MV-4-11 (cell line): ENCODE measurements around the gene IP6K3.

Experiments
- DNase-seq: peaks from one replicate; lab custom pipeline; 2025; lab: John Stamatoyannopoulos, UW

IP6K3 gene

DNA sequence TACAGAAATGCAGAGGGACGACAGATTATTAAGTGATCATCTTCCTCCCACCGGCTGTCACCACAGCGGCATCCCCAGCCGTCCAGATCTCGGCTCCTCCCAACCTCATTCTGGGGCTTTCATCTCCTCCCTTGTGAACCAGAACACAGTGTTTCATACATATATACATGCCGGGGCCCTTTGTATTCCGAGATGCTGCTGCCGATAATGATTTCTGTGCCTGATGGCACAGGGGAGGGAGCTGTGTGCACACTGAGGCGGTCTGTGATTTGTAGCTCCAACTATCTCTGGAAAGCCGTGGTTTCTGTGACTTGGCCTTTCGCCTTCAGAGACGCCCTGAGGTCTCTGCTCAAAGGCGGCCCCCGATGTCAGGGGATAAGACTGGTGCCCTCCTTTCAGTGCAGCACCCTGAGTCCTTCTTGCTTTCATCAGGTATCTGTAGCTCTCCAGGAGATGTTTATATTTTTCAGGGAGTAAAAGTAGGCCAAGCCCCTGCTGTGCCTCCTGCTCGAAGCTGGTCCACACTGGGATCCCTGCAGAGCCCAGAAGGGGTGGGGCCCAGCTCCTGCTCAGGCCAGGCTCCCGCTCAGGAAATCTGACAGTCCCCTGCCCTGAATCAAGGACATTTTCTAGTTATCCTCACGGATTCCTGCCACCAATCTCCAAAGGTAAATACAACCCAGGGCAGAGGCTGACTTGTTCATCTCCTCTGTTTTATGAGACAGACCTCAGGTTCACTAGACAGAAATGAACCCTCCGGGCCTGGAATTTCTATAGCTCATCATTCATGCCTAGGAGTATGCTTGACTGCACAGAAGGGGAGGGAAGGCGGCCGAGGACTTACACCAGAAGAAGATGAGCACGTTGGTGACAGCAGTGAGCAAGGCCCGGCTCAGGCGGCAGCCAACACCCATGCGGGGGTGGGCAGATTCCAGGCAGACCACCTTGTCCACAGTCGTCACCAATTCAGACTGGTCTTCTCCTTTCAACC, 31.0 kb upstream of the IP6K3 start:
- no peak for DNase-seq

DNA sequence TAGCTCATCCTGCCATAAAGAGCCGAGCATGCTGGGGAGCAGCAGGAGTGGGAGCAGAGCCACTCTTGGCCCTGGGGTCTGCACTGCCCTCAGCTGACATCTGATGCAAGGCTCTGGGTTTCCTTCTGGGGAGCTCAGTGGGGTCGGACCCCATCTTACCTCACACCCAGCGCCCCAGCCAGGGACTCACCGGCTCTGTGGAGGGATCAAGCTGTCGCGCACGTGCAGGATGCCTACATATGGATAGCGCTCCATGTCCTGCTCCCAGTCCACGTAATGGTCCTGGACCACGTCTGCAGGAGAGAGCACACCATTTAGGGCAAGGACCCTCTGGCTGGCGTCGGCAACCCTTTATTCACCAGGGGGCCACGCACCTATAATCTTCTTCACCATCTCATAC, 30.1 kb upstream of the IP6K3 start:
- DNase-seq: no peak

DNA sequence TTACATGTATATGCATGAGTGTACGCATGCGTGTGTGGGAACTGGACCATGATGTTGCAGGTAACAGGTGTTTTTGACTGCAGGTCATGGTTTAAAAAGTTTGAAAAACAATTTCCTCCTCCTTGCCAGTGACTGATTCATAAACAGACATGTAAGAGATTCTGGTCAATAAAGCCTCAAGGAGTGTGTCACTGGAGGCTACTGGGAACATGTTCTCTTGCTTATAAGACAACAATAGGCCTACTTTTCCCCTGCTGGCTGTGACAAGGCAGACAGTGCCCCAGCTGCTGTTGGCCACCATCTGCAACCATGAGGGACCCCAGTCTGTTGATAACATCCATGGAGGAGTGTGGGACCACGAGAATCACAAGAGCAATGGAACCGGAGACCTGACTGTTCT, 29.5 kb upstream of the IP6K3 start:
- DNase-seq: no peak

DNA sequence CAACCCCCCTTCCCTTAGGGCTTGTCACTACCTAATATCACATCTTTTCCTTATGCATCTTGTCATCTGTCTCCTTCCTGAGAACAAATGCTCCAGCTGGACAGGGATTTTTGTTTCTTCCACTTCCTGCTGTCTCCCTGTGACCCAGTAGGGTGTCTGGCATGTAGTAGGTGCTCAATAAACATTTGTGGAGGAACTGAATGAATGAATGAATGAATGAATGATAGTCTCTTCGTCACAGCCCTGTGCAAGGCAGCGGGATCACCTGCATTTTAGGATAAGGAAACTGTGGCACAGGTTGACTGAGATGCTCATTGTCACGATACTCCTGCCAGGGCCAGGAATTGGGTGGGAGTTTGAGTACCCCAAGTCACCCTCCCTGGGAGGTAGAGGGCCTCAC, 28.1 kb upstream of the IP6K3 start:
- DNase-seq: no peak

DNA sequence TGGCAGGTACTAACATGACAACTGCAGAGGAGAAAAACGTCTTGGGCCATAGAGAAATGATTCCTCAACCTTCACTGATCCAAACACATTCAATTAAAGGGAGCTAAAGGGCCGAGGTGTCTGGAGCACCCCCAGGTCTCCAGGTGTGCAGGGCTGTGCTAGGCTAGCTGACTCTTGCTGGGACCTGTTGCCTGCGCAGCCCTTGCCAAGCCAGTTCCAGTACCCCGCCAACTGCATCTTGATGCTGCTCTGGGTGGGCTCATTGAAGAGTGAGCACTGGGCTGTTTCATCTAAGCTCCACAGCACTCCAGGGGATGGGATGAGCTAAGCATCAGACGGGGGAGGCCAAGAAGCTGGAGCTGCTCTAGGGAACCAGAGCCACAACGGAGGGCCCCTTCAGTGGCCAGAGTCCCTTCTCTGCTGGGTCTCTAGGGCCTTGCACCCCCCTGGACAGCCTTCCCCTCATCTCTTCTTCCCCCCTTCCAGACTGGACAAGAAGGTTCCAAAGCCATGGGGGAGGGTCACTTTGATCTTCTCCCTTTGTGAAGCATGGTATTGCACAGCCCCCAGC, 26.3 kb upstream of the IP6K3 start:
- no peak for DNase-seq

DNA sequence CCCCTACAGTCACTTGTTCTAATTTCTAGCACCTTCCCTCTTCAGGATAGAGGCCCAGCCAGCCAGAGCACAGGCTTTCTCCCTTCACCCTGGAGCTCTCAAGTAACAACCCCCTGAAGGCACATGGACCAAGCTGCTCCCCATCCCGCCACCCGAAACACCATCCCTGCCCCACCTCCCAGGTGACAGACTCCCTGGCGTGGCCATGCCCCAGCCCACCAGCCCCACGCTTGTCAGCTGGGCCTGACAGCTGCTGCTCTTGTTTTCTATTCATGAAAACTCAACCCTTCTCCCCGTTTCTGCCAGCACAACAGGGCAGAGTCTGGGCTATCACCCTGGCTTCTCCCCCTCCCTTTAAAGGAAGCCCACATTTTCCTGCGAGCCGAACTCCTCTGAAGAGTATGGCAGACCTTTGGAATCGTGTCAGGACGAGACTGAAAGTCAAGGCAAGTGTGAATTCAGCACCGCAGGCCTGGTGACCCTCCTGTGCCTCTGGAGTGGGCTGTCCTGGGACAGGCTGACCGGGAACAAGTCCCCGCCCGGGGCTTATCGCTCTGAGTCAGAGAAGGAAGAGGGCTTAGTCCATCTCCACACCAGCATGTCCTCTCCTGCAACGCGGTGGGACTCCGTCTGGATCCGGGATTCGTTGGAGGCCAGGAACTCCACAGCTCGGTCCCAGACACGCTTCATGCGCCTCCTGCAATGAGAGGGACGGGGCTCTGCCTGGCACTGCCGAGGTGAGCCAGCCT, 25.6 kb upstream of the IP6K3 start:
- DNase-seq: no peak

DNA sequence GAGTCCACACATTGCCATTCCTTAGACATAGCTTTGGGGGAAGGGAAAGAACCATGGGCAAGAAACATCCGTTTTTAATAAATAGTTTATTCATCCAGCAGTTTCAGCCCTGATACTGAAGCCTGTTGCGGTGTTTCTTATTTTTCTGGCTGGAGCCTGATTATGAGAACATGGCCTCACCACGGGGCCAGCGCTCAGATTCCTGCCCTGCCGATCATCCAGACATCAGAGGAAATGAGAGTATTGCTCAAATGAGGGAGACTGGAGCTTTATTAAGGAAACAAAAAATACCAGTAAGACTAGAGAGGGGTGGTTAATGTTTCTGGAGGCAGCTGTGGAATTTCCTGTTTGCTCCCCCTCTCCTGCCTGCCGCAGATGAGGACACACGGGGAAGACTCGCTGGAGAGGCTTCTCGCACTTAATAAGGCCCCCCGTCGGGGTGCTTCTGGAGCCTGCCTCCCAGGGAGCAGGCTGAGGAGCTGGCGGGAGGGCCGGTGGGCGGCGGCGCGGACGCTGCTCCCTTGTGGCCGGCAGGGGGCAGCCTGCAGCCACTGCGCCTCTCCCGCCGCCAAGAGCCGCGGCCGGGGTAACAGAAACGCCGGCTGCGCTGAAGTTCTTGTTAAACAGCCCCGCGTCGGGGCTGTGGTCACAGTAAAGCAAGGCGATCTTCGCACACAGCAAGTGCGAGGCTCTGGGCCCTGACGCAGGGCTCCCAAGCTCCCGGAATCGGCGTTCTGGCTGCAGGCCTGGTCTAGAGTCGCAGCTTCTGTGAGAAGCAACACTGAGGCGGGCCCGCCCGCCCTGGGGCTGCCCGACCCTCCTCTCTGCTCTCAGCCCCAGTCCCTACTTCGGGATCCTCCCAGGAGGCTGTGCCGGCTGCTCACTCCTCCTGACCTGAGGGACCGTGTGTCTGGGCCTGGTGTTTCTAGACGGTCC, 24.7 kb upstream of the IP6K3 start:
- peak; percentile 74 for DNase-seq

DNA sequence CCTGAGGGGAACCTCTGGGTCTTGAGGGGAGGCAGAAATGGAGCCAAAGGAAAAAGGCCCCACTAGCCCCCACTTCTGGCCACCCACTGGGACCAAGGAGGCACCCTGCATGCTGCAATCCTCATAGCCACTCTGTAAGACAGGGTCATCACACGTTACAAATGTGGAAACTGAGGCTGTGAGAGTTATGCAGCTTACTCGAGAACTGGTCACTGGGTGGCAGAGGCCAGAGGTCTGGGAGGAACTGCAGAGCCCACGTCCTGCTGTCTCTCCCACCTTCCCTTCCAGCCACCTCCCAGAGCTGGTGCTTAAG, 24.1 kb upstream of the IP6K3 start:
- DNase-seq: no peak

DNA sequence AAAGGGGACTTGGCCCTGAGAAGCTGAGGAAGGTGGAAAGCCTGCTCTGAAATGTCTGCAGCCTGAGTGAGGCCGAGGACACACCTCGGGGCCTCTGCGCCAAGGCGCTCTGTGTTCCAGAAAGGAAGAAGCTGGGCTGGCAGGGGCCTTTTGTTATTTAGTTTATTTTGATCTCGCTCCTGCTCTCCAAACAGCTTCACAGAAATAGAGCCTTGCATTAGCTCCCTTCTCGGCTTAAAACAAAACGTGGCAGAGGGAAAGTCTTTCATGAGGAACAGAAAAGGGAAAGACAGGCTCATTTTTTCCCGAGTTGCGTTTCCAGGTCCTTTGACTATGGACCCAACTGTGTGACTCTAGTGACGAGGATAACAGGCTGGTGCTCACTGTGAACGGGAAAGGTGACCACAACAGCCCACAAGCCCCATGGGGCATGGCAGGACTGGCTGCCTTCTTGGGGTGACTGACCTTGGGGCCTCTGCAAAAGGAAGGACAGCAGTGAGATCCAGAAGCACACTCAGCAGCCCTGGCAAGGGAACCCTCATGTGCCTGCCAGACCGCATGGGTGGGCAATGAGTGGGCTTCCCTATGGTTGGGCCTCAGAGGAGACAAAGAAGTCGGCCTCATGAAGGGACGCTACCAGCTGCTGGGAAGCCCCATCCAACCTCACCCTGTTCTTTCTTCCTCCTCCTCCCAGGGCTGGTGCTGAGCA, 23.6 kb upstream of the IP6K3 start:
- no peak for DNase-seq

DNA sequence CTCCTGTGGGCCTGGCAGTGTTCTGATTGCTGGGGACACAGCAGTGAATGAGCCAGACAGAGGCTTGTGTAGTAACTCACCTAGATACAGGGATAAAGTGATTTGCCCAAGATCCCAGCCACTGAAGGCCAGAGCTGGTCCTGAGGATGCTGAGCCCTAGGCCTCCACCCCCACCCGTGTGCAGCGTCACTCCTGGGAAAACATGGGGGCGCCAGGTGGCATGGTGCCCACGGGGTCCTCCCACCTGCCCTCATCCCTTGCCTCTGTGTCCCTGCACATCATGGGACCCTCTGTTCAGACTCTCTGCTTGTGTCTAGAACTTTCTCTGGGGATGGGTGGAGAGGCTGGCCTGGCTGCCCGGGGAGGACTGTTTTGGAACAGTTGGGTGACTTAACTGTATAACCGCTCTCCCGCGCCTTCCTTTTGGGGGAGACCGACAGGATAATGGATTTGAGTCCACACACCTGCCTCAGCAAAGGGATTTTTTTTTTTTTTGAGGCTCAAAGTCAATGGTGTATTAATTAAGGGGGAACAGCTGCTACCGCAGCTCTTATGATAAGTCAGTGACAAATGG, 22.6 kb upstream of the IP6K3 start:
- DNase-seq: no peak

DNA sequence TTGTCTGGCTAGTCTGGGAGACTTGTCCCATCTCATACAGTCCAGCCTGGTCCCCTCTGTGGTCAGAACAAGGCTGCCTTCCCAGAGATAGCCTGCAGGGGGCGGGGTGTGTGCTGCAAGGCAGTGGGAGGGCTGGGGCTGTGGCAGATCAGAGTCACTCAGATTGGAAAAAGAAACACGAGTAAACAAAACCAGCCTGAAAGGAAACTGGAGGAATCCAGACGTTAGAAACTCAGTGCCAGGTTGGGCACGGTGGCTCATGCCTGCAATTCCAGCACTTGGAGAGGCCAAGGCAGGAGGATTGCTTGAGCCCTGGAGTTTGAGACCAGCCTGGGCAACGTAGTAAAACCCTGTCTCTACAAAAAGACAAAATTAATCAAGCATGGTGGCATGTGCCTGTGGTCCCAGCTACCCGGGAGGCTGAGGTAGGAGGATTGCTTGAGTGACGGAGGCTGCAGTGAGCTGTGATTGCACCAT, 22.0 kb upstream of the IP6K3 start:
- peak; percentile 45 for DNase-seq

DNA sequence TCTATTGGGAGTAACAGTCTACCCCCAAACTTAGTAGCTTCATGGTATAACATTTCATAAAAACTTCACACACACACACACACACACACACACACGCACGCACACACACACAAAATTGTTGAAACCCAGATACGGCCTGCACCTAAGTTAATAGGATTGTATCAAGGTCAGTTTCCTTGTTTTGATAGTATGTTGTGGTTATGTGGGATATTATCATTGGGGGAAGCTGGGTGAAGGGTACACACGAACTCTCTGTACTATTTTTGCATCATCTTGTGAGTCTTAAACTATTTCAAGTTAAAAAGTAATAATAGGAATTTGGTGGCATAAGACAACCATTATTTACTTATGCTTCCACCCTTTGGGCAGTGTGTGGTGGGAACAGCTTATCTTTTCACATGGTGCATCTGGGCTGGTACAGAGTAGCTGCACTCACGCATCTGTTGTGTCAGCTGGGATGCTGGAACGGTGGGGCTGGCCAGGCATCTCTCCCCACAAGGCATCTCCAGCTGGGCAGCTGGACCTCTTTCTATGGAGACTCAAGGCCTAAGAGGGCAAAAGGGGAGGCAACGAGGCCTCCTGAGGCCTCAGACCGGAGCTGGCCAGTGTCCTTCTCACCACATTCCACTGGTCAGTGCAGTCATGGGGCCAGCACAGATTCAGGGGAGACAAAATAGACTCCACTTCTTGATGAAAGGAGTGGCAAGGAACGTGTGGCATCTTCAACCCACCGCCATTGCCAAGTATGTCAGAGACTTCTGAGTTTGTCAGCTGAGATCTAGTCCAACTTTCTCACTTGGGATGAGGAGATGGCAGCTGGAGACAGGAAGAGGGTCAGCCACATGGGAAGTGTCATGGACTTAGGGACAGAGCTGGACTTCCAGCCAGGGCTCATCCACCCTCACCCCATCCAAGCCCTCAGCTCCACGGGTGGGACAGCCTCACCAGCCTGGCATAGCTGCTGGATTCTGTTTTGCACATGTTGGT, 20.5 kb upstream of the IP6K3 start:
- DNase-seq: no peak

DNA sequence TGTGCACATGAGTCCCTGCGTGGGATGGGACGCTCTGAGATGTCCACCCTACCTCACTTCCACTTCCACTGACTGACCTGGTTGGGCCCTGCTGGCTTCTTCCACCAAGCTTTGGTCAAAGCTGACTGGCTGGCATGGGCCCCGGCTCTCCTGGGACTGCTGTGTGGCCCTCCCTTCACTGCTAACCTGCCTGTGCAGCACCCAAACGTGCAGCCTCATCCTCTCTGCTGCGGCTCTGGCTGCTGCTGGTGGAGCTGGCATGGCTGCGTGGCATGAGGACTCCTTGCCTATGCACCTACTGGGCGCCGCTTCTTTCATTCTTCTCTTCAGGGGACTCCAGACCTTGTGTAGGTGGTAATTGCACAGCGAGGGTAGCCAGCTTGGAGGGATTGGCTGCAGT, 18.7 kb upstream of the IP6K3 start:
- DNase-seq: no peak

DNA sequence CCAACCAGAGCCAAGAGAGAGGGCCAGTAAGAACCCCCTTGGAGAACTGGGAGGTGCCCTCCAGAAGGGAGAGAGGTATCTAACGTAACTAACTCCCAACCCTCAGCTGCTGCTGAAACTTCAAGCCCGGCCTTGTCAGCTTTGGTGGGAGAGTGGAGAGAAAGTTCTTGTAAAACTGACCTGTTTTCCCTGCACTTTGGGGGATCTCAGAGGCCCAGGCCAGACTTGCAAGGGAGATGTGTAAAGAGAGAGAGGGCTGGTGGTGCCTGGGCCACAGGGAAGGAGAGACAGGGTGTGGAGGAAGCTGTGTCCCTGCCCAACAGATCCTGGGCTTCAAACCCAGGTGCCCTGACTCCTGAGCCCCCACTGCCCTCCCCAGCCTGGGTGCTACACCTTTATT, 17.3 kb upstream of the IP6K3 start:
- no peak for DNase-seq

DNA sequence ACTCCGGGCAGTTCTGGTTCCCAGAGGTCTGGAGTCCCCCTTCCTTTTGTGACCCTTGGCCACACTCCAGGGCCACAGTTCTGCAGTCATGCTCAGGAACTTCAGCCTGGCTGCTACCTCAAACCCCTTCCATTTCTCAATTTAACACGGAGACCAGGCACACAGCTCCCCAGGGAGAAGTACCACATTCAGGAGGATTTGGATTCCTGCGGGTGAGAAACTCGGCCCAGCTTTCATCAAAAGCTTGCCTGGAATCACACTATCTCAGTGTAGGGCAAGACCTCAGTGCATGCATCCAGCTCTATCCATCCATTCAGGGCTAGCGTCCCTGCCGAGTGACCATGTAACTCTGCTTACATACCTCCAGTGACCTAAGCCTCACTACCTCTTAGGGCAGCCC, 16.8 kb upstream of the IP6K3 start:
- DNase-seq: no peak

DNA sequence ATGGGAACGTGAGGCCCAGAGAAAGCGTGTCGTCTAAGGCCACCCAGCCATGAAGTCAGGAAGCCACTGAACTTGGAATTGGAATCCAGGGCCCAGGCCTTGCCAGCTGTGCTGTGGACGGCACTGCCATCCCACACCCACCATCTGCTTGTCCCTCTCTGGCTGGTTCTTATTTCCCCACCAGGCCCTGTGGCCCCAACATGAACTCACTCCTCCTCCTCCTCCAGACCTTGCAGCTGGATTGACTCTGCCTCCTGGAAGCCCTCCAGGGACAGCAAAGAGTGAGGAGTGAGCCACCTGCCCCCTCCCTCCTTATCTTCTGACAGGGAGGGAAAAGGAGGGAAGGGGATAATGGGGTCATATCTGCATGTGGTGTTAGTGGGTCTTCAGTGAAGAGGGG, 16.0 kb upstream of the IP6K3 start:
- peak; percentile 5 for DNase-seq

DNA sequence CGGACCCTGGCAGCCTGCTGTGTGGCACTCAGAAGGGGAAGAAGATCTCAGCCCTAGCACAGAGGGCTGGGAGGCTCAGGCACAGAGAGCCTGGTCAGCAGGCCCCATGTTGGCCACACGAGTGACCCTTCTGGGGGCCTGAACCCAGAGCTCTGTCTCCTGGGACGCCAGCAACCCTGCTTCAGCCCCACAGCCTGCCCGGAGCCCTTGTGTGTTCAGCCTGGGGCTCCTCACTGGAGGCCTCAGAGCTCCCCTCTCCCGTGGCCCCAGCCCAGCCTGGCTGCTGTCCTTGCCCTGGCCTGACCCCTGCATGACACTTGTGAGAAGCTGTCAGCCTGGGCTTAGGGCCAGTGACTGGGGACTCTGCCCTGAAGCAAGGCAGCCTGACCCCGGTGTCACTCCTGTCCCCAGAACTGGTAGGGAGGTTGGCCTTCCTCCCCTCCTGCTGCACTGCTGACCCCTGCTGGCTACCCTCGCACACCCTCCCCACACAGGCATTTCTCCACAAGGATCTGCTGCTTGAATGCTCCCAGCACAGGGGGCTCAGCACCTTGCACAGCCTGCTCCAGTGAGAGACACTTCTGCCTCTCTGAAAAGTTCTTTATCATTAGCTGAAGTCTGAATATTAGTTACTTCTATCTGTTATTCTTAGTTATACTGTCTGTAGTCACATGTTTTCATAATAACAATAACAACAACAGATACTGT, 15.4 kb upstream of the IP6K3 start:
- peak; percentile 71 for DNase-seq

DNA sequence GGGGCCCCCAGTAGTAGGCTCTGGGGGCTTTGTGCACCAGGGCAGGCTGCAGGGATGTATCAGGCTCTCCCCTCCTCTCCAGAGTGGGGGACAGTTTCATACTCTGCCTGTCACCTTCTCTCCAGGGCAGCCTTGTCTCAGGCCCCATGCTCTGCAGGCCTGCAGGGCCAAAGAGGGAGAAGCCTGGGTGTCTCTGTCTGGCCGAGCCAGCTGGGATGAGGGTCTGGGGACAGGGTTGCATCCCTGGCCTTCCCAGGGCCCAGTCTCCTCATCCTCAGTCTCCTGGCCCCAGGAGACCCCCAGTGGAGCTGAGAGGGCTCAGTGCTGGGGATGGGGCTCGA, 14.8 kb upstream of the IP6K3 start:
- DNase-seq: no peak
